MCF 10A (cell line): Measurements from ENCODE around the gene GNB4. TPM values are rescaled to one million over a fixed set of nuclear protein-coding genes. Genes with fewer than 3 reads are reported as not detected.

Experiments
- BruUV-seq: library from RNA; stranded (reverse); fragments of 400-500 nt; replicated peaks from 2 replicates; lab custom pipeline; 2021; lab: Mats Ljungman, UMichigan
- CTCF ChIA-PET: fragments of 300-600 bp; sonication (Branson Sonifier 250); formaldehyde crosslinking; extraction: SDS; loops from one replicate; lab custom pipeline; 2021; ENCODE audit warnings: antibody characterized with exemption, inconsistent platforms; lab: Yijun Ruan, JAX
- POLR2A ChIA-PET: fragments of 300-600, 350-650 bp; sonication (Branson Sonifier 250); formaldehyde crosslinking; extraction: SDS; loops from one replicate; lab custom pipeline; 2020; ENCODE audit warnings: antibody characterized with exemption, inconsistent platforms; lab: Yijun Ruan, JAX
- DNase-seq: peaks from one replicate; pipeline ENCODE4 v3.0.0-alpha.2; 2018; ENCODE audit not compliant: unreplicated experiment
- H3K27ac Mint-ChIP-seq: one replicate; pipeline ENCODE4 v1.8.0; 2022; ENCODE audit warnings: mild to moderate bottlenecking, low read depth, mixed read lengths; ENCODE audit not compliant: unreplicated experiment
- H3K27me3 Mint-ChIP-seq: one replicate; pipeline ENCODE4 v1.8.0; 2022; ENCODE audit warnings: mixed read lengths; ENCODE audit not compliant: insufficient read depth, unreplicated experiment
- H3K36me3 Mint-ChIP-seq: one replicate; pipeline ENCODE4 v1.8.0; 2022; ENCODE audit warnings: mild to moderate bottlenecking, moderate library complexity, mixed read lengths; ENCODE audit not compliant: insufficient read depth, unreplicated experiment
- H3K4me1 Mint-ChIP-seq: one replicate; pipeline ENCODE4 v1.8.0; 2022; ENCODE audit warnings: mixed read lengths; ENCODE audit not compliant: insufficient read depth, unreplicated experiment
- H3K4me3 Mint-ChIP-seq: one replicate; pipeline ENCODE4 v1.8.0; 2022; ENCODE audit warnings: mild to moderate bottlenecking, moderate library complexity, mixed read lengths; ENCODE audit not compliant: unreplicated experiment
- H3K9me3 Mint-ChIP-seq: one replicate; pipeline ENCODE4 v1.8.0; 2022; ENCODE audit warnings: mixed read lengths; ENCODE audit not compliant: unreplicated experiment
- CTCF ChIP-seq: fragments of 200-600 bp; IDR thresholded peaks from one replicate; pipeline ENCODE4 v1.8.0; 2022; ENCODE audit warnings: antibody characterized with exemption, mild to moderate bottlenecking; ENCODE audit not compliant: unreplicated experiment
- intact Hi-C: fragments of 100-400 bp; cut with micrococcal nuclease; formaldehyde crosslinking; loops from 2 replicates; pipeline ENCODE4 v1.14.1; 2022
- total RNA-seq: library from RNA; stranded (reverse); gene quantifications from 2 replicates; pipeline ENCODE4 v1.2.3, GENCODE V29; 2022

Gene GNB4
- total RNA-seq, 1 experiment from 2014 or later, result 20.8 TPM

GRCh38 chr3:179474480-179474879 lies 23.2 kb upstream of the GNB4 start:
- no peak for DNase-seq
- H3K36me3 Mint-ChIP-seq, result no peaks in the 10 kb centered on the region
- H3K4me1 Mint-ChIP-seq, result no peaks in the 10 kb centered on the region
- BruUV-seq, result no TSS peak
- no peaks in the 10 kb centered on the region for H3K27me3 Mint-ChIP-seq
- H3K27ac Mint-ChIP-seq, result no peak overlapping the region
- intact Hi-C loops, result no loop called here
- ChIA-PET CTCF (interaction anchor here (0.6 kb wide), 2 partner anchors 15 to 20 kb away, joined by 3 to 4 read pairs; no protein-coding TSS in a partner anchor), POLR2A (no interaction called here)
- H3K4me3 Mint-ChIP-seq, result no peak overlapping the region
- no peaks in the 10 kb centered on the region for H3K9me3 Mint-ChIP-seq
- TF ChIP-seq CTCF, result no peak

- TF ChIP-seq CTCF, result no peak
- Mint-ChIP-seq H3K9me3 (no peaks in the 10 kb centered on the region), H3K36me3 (no peaks in the 10 kb centered on the region), H3K27ac (no peak overlapping the region), H3K27me3 (no peaks in the 10 kb centered on the region), H3K4me1 (no peaks in the 10 kb centered on the region), H3K4me3 (no peak overlapping the region)
- intact Hi-C loops, result no loop called here
- ChIA-PET CTCF (no interaction called here), POLR2A (no interaction called here)
- no TSS peak for BruUV-seq
- DNase-seq, result no peak
Observed at GRCh38 chr3:179473565-179473964, 22.3 kb upstream of the GNB4 start.

GRCh38 chr3:179464323-179465092 lies 13.2 kb upstream of the GNB4 start:
- H3K9me3 Mint-ChIP-seq, result no peaks in the 10 kb centered on the region
- POLR2A ChIA-PET, result interaction anchor here (0.6 to 1.7 kb wide), 5 partner anchors 10 to 140 kb away, joined by 3 to 5 read pairs (median 3); partner anchors contain the start of genes GNB4, MRPL47 and NDUFB5
- CTCF ChIA-PET, result interaction anchor here (0.7 kb wide), 1 partner anchor 40 kb away, joined by 3 read pairs; no protein-coding TSS in a partner anchor
- TF ChIP-seq CTCF, result no peak
- no TSS peak for BruUV-seq
- peak; percentile 36 for DNase-seq
- H3K4me3 Mint-ChIP-seq, result peak overlapping the region; percentile 39
- intact Hi-C loops, result no loop called here
- no peaks in the 10 kb centered on the region for H3K36me3 Mint-ChIP-seq
- no peaks in the 10 kb centered on the region for H3K27me3 Mint-ChIP-seq
- peaks cover 8% of the 10 kb centered on the region for H3K4me1 Mint-ChIP-seq
- no peak overlapping the region for H3K27ac Mint-ChIP-seq

GRCh38 chr3:179463319-179463718 lies 12.0 kb upstream of the GNB4 start:
- Mint-ChIP-seq H3K4me3 (no peak overlapping the region), H3K9me3 (no peaks in the 10 kb centered on the region), H3K36me3 (no peaks in the 10 kb centered on the region), H3K4me1 (peaks cover 8% of the 10 kb centered on the region), H3K27me3 (no peaks in the 10 kb centered on the region), H3K27ac (no peak overlapping the region)
- ChIA-PET CTCF (interaction anchor here (0.8 kb wide), 1 partner anchor 9 kb away, joined by 3 read pairs; no protein-coding TSS in a partner anchor), POLR2A (interaction anchor here (0.9 to 2.5 kb wide), 4 partner anchors 8 to 18 kb away, joined by 3 to 8 read pairs (median 4); partner anchors contain the start of gene GNB4)
- peak; percentile 30 for DNase-seq
- intact Hi-C loops, result no loop called here
- no TSS peak for BruUV-seq
- no peak for TF ChIP-seq CTCF
